Measurements from ENCODE around the gene DHCR7. TPM values are rescaled to one million over a fixed set of nuclear protein-coding genes. Genes with fewer than 3 reads are reported as not detected.

DHCR7 gene
- total RNA-seq, 4 donors from 2014 or later = 2.5 to 7.3 (median 5.9) TPM

DNA sequence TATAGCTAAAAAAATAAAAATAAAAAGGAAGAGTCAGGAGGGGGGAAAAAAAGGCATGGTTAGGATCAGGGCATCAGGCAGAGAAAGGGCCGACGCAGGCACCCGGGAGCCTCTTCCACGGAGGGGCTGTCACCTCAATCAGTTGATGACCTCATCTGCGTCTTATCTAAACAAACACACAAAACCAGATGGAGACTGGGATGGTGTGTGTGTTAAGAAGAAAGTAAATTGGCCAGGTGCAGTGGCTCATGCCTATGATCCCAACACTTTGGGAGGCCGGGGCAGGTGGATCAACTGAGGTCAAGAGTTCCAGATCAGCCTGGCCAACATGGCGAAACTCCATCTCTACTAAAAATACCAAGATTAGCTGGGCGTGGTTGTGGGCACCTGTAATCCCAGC lies 63.6 kb downstream of the DHCR7 start:
- Histone ChIP-seq H3K27ac (no peak overlapping the region), H3K27me3 (peaks cover 0 to 11% (median 0%) of the 10 kb centered on the region in 3 donors), H3K9me3 (no peaks in the 10 kb centered on the region), H3K4me1 (no peaks in the 10 kb centered on the region), H3K4me3 (no peak overlapping the region), H3K36me3 (no peaks in the 10 kb centered on the region)
- TF ChIP-seq, protein P1, sequence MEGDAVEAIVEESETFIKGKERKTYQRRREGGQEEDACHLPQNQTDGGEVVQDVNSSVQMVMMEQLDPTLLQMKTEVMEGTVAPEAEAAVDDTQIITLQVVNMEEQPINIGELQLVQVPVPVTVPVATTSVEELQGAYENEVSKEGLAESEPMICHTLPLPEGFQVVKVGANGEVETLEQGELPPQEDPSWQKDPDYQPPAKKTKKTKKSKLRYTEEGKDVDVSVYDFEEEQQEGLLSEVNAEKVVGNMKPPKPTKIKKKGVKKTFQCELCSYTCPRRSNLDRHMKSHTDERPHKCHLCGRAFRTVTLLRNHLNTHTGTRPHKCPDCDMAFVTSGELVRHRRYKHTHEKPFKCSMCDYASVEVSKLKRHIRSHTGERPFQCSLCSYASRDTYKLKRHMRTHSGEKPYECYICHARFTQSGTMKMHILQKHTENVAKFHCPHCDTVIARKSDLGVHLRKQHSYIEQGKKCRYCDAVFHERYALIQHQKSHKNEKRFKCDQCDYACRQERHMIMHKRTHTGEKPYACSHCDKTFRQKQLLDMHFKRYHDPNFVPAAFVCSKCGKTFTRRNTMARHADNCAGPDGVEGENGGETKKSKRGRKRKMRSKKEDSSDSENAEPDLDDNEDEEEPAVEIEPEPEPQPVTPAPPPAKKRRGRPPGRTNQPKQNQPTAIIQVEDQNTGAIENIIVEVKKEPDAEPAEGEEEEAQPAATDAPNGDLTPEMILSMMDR (IDR thresholded peaks at IDR 0.05 in 4 of 5, conservative IDR thresholded peaks at IDR 0.05 in 1 of 5) = no peak
- DNase-seq (no peak), ATAC-seq (no peak)
- in situ Hi-C loops (cut with MboI; ENCODE audit: low sequenced_read_pairs in 4 of 4) = no loop called here
- intact Hi-C loops (cut with DNase I; ENCODE audit: low total_unique reads) = no loop called here

Small RNA genes within 50 kb of the gene (microRNA-seq; reads per million reads assigned to microRNA genes)
- gene MIR6754 (ENCODE audit: borderline replicate concordance in 2 of 2) = 0 reads per million in 2 donors

Other genes starting within 250 kb of the DHCR7 start
- gene SHANK2, start 195.8 kb downstream of the DHCR7 start, total RNA-seq = under 1 TPM in 1 of 4 donors, not detected in 3; 0.40 TPM
- gene NADSYN1, start 4.8 kb upstream of the DHCR7 start, total RNA-seq = 10 to 100 TPM; 10.5 to 27.1 (median 16.0) TPM
- not detected for gene KRTAP5-7, start 78.9 kb upstream of the DHCR7 start, total RNA-seq
- gene KRTAP5-8, start 89.6 kb upstream of the DHCR7 start, total RNA-seq = under 1 TPM in 1 of 4 donors, not detected in 3; 0.82 TPM
- gene KRTAP5-9, start 100.0 kb upstream of the DHCR7 start, total RNA-seq = not detected
- not detected for gene KRTAP5-10, start 117.2 kb upstream of the DHCR7 start, total RNA-seq
- not detected for gene KRTAP5-11, start 134.5 kb upstream of the DHCR7 start, total RNA-seq